ENCODE data around the gene PLA2G4B. TPM values are rescaled to one million over a fixed set of nuclear protein-coding genes. Genes with fewer than 3 reads are reported as not detected.

PLA2G4B gene
- total and polyA plus RNA-seq, 2 of the 8 experiments (the other 6 are each of a cell fraction or from before 2014, with no cell fraction given): 4.2 to 9.2 TPM

DNA sequence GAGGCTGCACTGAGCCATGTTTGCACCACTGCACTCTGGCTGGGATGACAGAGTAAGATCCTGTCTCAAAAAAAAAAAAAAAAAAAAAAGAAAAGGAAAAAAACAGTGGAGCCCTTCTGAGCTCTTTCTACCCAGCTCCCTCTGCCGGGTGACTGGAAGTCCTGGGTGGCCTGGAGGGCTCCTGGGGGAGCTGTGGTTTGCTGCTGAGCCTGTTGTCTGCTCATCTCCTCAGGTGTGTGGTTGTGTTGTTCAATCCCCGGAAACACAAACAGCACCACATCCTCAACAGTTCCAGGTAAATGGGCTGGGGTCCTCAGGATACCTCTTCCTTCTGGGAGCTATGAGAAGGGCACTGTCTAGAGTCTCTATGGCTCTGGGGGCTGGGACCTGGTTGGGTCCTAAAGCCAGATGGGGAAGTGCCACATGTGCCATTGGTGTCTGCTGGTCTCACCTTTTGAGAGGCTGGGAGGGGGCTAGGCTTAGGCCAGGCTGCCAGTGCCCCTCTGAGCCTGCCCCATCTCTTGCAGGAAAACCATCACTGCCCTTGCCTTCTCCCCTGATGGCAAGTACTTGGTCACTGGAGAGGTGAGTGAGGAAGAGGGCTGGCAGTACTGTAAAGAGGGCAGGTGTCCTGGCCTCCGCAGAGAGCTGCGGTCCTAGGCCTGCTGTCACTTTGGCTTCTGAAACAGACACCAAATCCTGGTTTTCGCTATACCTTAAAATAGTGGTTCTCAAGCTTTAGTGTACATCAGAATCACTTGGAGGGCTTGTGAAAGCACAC is 27.8 kb upstream of the PLA2G4B start (continued):
- TF ChIP-seq TCF12 (IDR thresholded peaks at IDR 0.05; ENCODE audit: low read depth, low read length): no peak
- no peak for TF ChIP-seq HDAC6 (IDR thresholded peaks at IDR 0.05; ENCODE audit: low read depth, low read length)
- no peak for TF ChIP-seq EGR1 (IDR thresholded peaks at IDR 0.05; ENCODE audit: borderline replicate concordance, low read depth, low read length)
- no peak for TF ChIP-seq USF2 (IDR thresholded peaks at IDR 0.05; ENCODE audit: low read length)
- no peak for TF ChIP-seq SIN3A (conservative IDR thresholded peaks at IDR 0.05 in 1 of 2, IDR thresholded peaks at IDR 0.05 in 1 of 2; ENCODE audit: low read depth in 1 of 2, low read length in 2 of 2)
- no peak for TF ChIP-seq SUZ12 (IDR thresholded peaks at IDR 0.05; ENCODE audit: low read length)
- TF ChIP-seq RXRA (IDR thresholded peaks at IDR 0.05; ENCODE audit: insufficient read depth, low read depth, low read length): no peak
- TF ChIP-seq GABPA (IDR thresholded peaks at IDR 0.05; ENCODE audit: borderline replicate concordance, insufficient read depth, low read length): no peak; the same call in 1 of the 2 replicates
- TF ChIP-seq SP1 (IDR thresholded peaks at IDR 0.05; ENCODE audit: low read depth, low read length): no peak
- no peak for TF ChIP-seq MAFK (IDR thresholded peaks at IDR 0.05; ENCODE audit: low read depth, low read length)
- no peak for TF ChIP-seq TAF1 (IDR thresholded peaks at IDR 0.05; ENCODE audit: low read depth, low read length)
